Measurements from ENCODE around the gene MCCC1.
"Not testable (repeated sequence)": the region's sequence is repeated elsewhere in the genome, so short reads cannot be mapped to it uniquely, and the experiment has no call there.

MCCC1 gene

DNA sequence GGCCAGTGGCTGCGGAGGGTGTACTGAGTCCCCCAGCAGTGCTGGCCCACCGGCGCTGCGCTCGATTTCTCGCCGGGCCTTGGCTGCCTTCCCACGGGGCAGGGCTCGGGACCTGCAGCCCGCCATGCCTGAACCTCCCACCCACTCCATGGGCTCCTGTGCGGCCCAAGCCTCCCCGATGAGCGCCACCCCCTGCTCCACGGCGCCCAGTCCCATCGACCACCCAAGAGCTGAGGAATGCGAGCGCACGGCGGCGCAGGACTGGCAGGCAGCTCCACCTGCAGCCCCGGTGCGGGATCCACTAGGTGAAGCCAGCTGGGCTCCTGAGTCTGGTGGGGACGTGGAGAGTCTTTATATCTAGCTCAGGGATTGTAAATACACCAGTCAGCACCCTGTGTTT lies 1.7 kb upstream of the MCCC1 start:
- not testable (repeated sequence) for DNase-seq

DNA sequence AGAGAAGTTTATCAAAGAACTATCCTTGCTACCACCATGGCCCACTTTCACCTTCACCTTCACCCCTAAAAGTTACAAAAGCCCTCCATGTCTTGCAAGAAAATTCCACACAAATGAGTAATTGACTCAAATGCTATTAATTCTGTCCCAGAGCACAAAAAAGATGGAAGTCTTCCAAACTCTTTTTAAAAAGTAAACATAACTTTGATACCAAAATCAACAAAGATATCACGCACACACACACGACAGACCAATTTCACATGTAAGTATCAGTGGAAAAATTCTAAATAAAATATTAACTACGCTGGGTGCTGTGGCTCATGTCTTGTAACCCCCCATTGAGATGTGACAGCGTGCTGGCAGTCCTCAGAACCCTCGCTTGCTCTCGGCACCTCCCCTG lies 1.1 kb upstream of the MCCC1 start:
- DNase-seq = no peak

DNA sequence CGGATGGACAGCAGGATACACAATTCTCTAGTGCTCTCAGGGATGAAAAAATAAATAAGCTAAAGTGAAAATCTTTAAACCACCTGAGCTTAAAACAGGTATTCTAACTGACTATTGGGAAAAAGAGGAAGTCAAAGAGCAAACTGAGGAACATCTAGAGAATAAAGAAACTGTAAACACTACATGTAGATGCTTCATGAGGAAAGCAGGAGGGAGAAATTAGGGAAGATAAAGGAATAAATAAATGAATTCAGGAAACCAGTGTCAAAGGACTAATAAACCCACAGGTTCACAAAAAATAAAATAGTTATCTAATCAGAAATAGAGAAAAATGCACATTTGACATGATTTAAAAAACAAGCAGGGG lies 525 bp upstream of the MCCC1 start:
- no peak for DNase-seq

DNA sequence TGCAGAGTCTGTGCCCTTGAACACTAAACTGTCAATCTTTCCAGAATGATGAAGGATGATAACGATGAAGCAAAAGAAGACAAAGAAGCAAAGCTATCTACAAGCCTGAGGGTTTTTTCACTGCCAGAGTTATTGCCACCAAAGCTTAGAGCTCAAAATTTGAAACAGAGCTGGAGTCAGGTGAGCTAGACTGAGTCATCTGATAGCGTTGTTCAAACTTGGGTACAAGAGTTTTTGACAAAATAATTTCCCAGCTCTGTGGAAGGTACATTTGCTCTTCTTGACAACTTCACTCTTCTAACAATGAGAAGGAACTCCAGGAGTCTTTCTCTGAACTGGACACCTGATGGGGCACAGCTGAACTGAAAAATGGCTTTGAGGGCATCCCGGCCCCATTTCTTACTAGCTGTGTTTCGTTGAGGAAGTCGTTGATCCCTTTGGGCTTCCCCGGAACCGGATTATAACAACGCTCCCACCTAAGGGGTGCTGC lies 715 bp downstream of the MCCC1 start:
- peak; percentile 16 for DNase-seq

DNA sequence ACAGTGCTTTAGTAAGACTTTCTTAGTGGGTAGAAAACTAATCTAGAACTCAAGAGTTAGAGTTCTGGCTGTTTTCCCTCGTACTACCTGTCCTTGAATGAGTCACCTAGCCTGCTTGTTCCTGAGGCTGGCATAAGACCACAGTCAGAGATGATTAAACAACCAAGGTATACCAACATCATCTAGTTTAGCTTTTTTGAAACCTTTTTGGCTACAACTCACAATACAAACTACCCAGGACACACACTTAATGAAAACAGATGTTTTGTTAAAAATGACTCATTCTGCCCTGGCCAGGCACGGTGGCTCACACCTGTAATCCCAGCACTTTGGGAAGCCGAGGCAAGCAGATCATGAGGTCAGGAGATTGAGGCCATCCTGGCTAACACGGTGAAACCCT lies 4.6 kb downstream of the MCCC1 start:
- DNase-seq = peak; percentile 19

DNA sequence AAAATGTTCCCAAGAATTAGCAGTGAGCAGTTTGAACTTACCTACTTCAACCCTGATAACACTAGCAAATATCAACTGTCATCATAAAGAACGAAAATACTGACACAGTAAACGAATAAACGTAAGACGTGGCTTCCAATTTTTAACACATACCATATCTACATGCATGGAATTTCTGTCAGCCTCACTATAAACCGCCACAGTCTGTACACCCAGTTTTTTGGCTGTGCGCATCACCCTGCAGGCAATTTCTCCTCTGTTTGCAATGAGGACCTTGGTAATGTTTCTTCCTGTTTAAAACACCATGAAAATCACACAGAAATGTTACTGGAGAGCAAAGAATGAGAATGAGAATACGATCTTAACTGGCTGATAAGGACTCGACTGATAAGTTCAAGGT lies 7.0 kb downstream of the MCCC1 start:
- no peak for DNase-seq

DNA sequence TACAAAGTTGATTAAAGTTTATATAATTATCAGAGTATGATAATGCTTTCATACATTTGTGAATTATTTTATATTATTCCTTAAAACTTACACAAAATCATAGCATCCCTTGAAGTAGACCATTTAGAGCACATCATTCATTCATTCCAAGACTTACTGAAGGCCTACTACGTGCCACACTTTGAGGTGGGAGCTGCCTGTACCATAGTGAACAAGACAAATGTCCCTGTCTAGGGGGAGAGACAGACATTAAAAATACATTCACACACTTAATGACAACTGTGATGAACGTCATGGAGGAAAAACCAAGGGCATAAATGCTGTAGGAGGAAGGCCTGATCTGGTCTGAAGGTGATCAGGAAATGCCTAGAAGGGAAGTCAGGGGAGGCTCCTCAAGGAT lies 12.1 kb downstream of the MCCC1 start:
- DNase-seq = no peak

DNA sequence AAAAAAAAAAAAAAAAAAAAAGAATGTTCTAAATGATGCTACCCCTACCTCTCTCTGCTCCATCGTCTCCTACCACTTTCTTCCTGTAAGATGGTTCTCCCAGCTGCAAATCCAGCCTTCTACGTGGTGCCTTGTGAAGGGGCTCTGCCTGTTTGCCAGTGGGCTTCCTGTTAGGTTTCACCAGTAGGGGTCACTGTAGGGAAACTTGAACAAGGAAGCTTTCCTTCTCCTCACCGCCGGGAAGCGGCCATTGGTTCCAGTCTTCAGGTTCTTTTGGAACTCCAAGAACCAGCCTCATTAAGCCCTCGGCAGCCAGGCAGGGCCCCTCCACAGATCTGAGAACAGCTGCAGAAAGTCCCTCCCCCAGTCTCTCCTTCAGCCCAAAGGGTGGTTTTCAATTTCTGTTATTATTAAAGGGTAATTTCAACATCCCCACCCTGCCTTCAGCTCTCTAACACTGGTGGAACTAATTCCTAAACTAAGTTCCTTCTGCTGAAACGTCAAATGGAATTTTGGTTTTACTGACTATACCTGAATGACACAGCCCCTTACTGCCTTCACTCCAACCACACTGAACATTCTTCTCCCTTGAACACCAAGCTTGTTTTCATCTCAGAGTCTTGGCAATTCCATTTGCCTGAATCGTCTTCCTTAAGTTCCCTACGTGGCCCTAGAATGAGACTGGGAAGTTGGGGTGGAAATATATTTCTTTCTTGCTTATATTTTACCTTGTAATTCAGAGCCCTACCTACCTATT lies 13.5 kb downstream of the MCCC1 start:
- peak; percentile 10 for DNase-seq

DNA sequence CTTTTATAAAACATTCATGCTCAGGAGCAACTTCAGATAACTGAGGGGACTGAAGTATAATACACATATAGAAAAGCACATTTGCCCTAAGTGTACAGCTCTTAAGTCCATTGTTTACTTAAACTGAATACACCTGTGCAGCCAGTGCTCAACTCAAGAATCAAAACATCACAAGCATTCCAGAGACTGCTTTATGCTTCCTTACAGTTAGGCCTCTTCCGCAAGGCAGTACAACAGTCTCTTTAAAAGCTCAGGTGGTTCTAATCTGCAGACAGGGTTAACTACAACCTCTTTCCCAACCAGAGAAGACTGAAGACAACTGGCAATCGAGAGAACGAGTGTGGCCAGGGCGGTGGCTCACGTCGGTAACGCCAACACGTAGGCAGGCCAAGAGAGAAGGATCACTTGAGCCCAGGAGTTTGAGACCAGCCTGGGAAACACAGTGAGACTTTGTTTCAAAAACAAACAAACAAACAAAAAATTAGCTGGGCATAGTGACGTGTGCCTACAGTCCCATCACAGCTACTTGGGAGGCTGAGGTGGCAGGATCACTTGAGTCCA lies 16.9 kb downstream of the MCCC1 start:
- no peak for DNase-seq

DNA sequence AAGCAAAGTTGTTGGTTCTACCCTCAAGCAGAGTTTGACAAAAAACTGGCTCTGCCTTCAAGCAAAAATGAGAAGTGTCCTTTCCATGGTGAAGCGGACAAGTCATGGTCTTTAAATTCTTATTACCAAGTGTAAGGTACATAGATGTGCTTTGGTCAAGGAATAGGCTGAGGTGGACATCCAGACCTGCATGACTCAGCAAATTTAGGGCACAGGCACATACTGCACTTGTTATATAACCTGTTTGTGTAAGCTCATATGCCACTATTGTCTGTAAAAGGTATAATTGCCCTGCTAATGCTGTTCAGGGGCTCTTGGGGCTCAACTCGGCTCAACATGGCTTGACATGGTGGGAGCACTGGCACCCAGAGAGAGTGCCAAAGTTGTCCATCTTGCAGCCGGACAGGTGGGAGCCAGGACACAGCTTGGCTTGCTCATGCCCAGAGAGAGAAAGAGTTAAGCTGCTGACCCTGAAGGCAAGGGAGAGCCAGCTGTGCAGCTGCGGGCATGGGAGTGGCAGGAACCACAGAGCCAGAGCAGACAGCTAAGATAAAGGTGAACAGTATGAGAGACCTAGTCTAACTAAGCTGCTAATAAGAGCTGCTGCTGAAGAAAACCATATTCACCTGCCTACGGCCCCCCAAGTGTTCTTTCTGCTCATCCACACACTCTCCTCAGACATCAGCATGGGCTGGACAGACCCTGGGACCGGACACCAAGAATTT lies 17.7 kb downstream of the MCCC1 start:
- no peak for DNase-seq

DNA sequence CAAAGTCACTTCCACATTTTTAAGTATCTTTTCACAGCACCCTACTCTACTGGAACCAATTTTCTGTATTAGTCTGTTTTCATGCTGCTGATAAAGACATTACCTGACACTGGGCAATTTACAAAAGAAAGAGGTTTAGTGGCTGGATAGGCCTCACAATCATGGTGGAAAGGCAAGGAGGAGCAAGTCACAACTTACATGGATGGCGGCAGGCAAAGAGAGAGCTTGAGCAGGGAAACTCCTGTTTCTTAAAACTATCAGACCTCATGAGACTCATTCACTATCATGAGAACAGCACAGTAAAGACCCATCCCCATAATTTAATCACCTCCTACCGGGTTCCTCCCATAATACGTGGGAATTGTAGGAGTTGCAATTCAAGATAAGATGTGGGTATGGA lies 18.7 kb downstream of the MCCC1 start:
- no peak for DNase-seq

DNA sequence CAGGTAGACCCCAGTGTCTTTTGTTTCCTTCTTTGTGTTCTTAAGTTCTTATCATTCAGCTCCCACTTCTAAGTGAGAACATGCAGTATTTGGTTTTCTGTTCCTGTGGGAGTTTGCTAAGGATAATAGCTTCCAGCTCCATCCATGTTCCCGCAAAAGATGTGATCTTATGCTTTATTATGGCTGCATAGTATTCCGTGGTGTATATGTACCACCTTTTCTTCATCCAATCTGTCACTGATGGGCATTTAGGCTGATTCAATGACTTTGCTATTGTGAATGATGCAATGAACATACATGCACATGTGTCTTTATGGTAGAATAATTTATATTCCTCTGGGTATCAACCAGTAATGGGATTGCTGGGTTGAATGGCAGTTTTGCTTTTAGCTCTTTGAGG lies 24.4 kb downstream of the MCCC1 start:
- DNase-seq = no peak

DNA sequence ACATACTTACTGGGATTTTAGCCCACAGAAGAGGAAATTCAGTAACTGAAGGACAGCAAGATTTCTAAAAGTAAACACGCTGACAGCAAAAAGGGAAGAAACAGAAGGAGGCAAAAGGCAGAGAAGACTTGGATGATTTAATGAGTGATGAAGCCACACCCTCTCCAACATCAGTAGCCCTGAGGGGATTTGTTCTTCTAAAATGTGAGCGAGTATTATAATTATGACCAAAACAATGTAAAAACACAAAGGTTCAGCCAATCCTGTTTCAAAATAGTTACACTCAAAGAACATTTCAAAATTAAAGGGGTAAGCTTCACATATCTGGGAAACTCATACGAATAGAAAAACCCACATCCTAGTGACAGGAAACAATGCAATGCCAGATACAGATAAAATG lies 25.0 kb downstream of the MCCC1 start:
- no peak for DNase-seq

DNA sequence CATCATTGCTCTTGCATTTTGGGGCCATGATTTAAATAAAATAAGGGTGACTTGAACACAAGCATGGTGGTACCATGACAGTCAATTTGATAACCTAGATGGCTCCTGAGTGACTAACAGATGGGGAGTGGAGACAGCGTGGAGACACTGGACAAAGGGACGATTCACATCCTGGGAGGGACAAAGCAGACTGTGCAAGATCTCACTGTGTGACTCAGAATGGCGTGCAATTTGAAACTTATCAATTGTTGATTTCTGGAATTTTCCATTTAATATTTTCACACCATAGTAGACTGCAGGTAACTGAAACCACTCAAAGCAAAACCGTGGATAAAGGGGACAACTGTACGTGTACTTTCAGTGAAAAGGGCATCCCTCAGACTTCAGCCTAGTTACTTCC lies 25.5 kb downstream of the MCCC1 start:
- peak; percentile 5 for DNase-seq

DNA sequence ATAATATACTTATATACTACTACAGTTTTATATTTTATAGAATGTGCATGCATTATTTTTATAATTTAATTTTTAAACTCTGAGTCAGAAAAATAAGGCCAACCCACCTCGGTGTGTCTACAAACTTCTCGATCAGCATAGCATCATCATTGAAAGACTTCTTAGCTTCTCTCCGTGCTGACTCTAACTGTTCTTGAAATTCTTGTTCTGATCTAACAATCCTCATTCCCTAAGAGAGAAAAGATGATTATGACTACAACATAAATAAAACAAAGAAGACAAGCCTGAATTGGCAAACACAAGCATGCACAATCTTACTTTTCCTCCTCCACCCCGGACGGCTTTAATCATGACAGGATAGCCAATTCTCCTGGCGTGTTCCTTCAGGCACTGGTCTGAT lies 28.4 kb downstream of the MCCC1 start:
- DNase-seq = no peak

DNA sequence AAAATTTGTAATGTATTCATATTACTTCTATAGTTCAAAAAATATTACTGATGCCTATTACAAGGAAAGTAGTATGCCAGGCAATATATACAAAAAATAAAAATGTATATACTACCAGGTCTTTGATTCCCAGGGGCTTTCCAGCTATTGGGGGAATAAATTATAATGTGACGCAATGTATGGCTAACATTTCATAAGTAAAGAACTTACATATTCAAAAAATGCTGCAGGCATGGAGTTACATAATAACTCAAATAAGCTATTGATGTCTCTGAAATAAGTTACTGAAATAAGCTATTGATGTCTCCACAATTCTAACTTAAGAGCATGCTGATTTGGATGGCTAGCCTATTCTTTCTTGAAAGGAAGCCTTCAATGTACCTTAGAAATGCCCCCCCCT lies 30.2 kb downstream of the MCCC1 start:
- no peak for DNase-seq

DNA sequence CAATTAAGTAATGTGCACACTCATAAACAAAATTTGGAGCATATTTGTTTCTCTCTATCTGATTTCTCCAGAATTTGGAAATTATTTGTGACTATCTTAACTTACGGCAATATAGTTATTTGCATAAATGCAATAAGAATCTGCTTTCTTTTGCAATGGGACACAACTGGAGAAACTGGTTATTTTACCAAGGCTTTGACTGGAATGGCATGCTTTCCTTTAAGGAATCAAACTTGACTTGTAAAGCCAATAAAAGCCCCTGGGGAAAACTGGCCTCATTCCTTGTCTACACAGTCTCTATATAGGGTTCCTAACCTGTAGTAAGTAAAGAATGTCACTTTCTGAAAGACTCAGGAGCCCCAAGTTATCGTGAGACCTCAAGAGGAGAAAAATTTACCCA lies 32.4 kb downstream of the MCCC1 start:
- DNase-seq = not testable (repeated sequence)

DNA sequence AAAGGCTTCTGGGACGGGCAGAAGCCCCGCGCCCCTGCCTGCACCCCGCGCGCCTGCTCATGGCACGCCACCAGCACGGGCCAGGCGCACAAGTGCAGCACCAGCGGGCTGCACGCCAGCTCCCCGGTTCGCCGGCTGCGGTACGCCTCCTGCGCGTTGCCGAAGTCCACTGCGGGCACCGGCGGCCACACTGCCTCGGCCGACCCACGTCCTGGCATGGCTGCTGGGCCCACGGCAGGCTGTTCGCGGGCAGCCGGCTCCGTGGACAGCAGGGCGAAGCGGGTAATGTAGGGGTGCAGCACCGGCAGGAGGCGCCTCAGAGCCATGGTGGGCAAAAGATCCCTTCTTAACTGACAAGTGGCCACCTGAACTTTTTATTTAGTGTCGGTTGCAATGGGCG lies 34.8 kb downstream of the MCCC1 start:
- no peak for DNase-seq

DNA sequence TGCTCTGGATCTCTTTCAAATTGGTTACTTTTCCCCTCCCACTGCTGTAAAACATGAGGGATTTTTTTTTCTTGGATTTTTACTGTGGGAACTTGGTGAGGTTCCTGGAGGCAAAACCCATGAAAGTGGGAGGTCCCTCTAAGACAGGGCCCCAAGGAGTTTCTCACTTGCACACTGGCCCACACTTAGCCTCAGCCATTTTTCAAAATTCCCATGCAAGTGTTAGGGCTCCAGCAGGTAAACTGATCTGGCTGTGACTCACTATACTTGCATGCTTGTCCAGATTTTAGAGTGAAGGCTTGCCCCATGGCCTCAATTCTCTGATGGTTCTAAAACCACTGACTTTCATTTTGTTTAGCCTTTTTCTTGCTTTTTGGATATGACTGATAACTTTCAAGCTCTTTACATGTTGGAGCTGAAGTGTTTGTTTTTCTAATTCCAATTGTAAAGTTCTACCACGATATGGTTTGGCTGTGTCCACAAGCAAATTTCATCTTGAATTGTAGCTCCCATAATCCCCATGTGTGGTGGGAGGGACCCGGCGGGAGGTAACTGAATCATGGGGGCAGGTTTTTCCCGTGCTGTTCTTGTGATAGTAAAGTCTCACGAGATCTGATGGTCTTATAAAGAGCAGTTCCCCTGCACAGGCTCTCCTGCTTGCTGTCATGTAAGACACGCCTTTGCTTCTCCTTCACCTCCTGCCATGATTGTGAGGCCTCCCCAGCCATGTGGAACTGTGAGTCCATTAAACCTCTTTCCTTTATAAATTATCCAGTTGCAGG lies 37.7 kb downstream of the MCCC1 start:
- DNase-seq = no peak

DNA sequence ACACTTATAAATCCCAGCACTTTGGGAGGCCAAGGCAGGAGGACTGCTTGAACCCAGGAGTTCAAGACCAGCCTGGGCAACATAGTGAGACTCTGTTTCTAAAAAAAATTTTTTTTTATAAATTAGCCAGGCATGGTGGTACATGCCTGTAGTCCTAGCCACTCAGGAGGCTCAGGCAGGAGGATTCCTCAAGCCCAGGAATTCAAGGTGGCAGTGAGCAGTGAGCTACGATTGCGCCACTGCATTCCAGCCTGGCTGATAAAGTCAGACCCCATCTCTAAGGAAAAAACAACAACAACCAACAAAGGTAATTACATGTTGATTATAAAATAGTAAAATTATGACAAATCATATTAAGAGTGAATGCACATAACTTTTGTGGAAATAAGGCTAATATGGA lies 40.9 kb downstream of the MCCC1 start:
- no peak for DNase-seq

DNA sequence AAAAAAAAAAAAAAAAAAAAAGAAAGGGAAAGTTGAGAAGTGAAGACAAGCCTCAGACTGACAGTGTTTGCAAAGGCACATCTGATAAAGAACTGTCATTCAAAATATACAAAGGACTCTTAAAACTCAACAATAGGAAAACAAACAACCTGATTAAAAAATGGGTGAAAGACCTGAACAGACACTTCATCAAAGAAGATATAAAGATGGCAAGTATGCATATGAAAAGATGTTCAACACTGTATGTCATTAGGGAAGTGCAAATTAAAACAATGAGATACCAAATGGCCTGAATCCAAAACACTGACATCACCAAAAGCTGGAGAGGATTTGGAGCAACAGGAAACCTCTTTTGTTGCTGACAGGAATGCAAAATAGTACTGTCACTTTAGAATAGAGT lies 48.6 kb downstream of the MCCC1 start:
- no peak for DNase-seq

DNA sequence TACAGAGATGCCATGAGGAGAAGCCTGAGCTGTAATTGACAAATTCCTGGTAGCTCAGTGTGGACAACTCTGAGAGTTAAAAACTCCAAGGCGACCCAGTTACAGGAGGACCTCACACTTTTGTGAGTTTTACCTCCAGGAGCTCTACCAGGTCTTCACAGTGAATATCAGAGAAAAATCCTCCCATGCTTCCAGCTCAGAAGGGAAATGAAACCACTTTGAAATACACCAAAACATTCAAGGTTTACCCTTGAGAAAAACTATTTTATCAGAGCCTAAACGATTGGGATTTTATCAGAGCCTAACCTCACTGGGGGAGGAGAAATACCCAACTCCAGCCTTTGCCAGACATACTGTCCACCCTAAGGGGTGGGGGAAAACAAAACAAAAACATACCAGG lies 52.4 kb downstream of the MCCC1 start:
- no peak for DNase-seq

DNA sequence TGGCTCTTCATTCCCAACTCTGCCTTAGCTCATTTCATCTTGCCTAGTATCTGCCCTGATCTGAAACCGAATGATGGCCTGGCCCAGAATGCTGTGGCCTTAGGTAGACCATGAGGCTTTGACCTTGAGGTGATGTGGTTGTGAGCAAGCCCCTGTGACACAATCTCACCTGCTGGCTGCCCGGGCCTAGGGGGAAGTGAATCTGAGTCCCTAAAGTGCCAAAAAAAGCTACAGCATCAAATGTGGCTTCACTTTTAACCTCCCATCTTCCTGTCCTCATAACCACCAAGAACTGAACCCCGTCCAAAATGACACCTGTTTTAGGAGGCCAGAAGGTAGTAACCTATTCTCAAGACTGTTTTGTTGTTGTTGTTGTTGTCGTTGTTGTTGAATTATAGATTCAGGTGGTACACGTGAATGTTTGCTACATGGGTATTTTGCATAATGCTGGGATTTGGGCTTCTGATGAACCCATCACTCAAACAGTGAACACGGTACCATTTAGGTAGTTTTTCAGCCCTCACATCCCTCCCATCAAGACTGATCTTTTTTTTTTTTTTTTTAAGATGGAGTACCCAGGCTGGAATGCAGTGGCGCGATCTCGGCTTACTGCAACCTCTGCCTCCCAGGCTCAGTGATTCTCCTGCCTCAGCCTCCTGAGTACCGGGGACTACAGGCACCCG lies 54.6 kb downstream of the MCCC1 start:
- no peak for DNase-seq

Measured in activated CD4-positive, alpha-beta T cell treated with anti-CD3 and anti-CD28 coated beads, Interleukin-2, amount 50 U/mL, for 16 hours (primary cell).